ENCODE results near the gene CACNA2D3.

The CACNA2D3 gene

DNA sequence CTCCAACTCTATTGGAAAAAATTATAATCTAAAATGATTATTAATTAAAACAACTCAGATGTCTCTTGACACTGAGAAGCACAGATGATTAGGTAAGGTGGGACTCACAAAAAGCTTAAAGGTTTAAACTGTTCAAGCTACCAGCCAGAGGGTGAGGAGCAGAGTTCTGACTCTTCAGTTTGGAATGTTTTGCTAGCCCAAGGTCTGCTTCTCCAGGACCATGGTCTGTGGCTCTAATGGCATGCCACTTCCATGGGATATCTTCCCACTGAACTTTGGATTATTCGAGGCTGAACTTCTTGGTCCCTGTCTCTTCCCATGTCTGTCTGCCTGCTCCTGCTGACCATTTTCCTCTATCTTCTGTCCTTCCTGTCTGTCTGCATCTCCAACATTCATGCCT, 49.2 kb downstream of the CACNA2D3 start:
- DNase-seq (ENCODE audit: low read depth): no peak

DNA sequence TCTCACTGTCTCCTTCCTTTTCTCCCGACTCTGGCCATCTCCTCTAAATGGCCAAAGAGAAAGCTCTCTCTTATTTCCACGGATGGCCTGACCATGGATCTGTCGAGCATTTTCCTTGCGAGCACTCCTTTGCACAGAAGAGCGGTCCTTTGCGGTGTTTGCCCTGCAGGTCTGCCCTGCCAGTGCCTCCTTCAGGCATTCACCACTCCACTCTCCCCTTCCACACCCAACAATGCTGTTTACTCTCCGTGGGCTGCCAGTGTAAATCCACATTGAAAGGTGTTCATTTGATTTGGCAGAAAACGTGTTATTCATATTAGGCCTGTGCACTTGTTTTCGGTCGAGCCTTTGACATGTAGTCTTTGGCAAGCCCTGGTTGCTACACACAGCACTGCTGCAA, 49.6 kb downstream of the CACNA2D3 start:
- DNase-seq (ENCODE audit: low read depth): no peak

DNA sequence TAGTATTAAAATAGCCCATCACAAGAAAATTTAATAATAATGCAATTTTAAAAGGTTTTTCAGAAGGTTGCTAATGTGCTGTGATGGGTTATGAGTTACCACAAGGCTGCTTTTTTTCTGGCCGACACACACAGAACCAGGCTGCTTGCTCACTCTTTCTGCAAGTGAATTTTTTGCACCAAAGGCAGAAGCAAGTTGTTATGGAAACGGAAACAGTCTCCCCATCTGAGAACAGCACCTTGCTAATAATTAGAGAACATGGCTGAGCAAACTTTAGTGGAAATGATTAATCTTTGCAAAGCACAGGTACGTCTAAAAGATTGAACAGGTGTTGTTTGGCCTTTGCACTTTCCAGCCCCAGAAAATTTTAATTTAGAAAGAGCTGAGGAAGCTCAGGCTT, 51.0 kb downstream of the CACNA2D3 start:
- no peak for DNase-seq (ENCODE audit: low read depth)

DNA sequence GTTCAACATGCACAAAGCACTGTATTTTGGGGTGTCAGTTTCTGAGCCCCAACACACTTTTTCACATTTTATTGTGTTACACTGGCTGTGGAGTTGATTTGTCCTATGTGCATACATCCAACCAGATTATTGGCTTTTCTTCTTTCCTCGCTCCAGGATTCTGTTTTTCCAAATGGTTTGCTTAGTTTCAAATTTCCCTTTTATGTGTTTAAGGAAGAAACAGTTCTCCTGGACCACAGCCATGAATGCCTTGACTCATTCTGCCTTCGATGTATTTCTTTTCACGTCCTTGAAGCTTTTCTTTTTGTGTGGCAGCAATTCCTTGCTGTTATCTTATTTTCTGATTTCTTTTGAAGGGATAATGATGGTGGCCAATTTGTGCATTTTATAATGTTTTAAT, 53.8 kb downstream of the CACNA2D3 start:
- no peak for DNase-seq (ENCODE audit: low read depth)

DNA sequence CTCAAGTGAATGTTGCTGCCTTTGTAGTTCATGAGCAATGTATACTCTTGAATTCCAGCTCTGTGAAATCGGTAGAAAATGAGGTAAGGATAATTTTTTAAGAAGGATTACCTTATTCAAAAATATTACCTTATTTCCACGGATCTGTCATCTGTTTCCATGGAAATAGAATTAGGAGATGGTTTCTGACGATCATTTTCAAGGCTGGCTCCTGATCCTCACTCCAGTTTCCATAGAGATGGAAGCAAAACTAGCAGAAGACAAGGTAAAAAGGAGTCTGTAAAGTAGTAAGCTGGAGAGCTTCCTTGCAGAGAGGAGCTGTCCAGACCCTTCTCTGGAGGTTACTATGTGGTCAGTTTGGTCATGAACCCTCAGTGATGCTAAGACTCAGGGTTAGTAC, 55.5 kb downstream of the CACNA2D3 start:
- DNase-seq (ENCODE audit: low read depth): no peak

DNA sequence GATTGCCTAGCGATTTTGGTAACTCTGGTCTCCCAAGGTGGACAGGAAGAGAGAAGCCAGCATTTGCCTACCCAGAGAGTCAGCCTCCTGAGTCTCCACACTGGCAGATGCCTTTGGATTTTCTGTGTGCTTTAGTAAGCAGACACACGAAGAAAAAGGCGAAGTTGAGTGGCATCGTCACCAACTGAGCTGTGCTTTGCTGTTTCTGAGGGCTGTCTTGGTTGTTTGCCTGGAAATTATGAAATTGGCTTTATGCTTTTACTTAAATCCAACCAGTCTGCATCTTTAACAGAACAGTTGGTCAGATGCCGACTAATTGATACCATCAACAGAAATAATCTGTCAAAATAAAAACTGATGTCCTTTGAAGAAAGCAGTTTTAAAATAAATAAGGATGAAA, 56.0 kb downstream of the CACNA2D3 start:
- no peak for DNase-seq (ENCODE audit: low read depth)

DNA sequence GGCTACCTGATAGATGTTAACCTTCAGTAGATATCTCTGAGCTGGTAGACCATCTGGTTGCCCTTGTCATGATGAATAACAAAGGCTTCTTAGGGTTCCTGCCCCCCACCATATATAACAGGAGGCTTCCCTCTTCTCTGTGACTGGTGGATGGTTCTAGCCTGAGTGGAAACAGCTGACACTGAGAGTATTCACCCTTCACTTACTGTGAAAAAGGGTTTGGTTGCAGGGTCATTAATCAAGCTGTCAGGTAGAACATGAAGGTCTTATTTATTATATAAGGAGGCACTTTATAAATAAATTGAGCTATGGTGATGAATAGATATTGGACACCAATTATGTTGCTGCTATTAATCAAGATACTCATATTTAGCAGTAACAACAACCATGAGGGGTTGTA, 58.6 kb downstream of the CACNA2D3 start:
- no peak for DNase-seq (ENCODE audit: low read depth)

DNA sequence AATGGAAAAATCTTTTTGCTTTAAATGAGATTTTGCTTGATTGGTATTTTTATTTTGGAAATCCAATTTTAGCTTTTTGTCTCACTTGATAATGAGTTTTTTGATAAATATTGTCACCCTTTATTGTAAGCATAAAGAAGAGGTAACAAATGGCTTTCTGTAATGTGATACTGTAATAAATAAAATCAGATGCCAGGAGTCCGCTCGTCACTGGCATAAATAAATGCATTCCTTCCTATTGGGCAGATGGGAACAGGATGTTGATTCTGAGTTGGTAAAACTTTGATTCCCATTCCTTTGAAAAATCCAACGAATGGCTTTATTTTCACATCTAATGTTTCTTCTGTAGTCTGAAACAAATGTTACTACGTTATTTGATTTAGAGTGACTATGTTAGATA, 59.9 kb downstream of the CACNA2D3 start:
- no peak for DNase-seq (ENCODE audit: low read depth)

DNA sequence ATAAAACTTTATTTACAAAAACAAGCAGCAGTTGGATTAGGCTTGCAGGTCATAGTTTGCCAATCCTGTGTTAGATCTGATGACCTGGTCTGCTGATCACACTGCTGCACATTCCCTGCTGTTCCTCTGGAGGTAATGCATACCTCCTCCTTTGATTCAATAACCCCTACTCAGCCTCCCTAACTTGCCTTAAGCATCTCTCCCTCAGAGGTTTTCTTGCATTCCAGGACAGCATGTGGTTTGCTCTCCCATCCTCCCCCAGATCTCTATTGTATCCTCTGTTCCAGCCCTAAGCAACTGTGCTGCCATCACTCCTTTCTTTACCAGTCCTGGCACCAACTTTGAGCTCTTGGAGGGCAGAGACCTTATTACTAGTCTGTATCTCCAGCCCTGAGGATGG, 63.4 kb downstream of the CACNA2D3 start:
- no peak for DNase-seq (ENCODE audit: low read depth)

DNA sequence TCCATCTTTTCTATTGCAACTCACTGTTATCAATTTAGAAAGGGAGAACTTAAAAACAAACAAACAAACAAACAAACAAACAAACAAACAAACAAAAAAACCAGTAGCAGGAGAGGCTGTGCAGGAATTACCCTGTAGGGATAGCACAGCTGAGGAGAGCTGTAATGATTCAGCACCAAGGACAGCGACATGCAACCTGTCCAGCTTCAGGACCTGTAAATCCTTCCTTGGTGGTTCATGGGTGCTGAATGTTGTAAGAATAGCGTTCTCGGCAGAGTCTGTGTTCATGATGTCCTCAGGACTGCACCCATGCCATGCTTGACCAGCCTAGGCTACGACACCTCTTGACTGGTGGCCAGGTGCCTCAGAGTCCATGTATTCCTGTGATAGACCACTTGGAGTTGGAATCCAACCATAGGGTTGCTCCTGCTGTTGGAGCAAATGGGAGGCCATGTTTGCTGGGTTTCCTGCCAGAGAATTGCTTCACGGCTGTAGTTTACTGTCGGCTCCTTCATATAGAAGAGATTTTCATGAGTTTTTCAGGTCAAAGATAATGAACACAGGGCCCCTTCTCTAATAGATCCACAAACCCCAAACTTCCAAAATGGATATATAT, 65.9 kb downstream of the CACNA2D3 start:
- peak; percentile 43 for DNase-seq (ENCODE audit: low read depth)

DNA sequence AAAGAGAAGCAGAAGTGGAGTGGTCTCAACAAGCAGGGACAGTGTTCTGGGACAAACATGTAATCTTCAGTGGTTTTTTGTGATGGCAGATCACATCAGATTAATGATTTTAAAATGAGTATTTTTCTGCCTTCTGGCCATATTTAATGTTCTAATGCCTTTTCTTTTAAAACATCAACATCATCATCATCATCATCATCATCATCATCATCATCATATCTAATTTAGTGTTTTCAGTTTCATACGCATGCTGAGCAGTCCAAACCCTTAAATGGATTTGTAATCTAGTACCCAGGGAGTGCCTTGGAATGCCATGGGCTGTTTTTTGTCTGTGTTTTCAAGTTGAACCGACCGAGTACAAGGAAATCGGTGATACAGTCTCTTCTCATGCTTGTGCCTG, 68.9 kb downstream of the CACNA2D3 start:
- DNase-seq (ENCODE audit: low read depth): no peak

DNA sequence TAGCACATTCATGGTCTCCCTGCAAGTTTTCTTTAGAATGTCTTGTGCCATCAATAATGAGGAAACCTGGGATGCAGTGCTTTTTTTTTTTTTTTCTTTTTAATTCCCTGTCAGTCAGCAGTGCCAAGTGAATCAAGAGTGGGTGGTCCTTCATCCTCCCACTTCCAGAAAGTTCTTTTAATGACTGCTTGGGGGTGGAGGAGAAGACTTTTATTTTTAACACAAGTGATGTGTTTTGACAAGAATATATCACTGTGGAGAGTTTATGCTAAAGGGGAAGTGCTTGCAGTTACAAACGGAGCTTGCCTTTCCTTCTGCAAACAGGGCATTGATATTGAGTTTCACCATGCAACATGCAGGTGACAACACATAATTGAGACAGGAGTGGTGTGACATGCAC, 69.7 kb downstream of the CACNA2D3 start:
- DNase-seq (ENCODE audit: low read depth): no peak

DNA sequence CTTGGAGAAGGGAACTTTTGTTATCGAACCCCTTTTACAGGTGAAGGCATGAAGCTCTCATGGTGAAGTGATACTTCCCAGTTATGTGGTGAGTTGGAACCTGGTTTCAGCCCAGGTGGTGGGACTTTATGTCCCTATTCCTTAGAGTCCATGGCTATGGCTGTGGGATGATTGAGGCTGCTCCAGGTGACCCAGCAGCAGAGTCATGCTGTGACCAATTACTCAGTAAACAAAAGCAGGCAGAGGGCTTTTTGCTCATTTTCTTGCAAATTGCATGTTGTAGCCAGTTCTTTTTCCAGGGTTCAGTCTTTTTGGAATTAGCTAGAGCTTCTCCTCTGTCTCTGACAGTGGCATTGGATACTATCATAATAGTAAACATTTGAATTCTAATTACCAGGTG, 70.7 kb downstream of the CACNA2D3 start:
- no peak for DNase-seq (ENCODE audit: low read depth)

DNA sequence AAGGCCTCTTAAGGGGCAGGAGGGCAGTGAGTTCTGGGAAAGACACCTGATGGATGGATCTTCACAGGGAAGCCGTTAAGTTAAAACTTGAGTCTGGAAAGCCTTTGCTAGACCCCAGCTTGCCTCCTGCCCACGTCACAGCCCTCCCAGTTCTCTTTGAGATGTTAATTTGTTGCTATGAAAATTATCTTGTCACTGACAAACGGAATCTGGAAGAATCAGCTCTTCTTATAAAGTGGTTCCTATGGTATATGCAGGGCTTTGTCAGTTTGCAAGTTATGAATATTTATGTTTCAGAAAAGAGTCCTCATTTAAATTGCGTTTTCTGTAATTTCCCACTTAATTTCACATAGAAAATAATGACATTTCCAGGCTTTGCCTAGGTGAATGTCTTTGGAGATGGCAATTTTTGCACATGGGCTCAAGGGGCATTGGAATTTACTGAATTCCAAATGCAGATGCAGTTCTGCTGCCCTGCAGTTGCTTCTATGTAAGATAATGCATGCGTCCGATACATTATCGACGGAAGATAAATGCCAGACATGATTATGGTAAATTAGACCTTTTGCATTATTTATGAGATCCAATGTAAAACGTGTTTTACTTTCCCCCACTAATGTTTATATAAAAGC, 74.1 kb downstream of the CACNA2D3 start:
- DNase-seq (ENCODE audit: low read depth): no peak

DNA sequence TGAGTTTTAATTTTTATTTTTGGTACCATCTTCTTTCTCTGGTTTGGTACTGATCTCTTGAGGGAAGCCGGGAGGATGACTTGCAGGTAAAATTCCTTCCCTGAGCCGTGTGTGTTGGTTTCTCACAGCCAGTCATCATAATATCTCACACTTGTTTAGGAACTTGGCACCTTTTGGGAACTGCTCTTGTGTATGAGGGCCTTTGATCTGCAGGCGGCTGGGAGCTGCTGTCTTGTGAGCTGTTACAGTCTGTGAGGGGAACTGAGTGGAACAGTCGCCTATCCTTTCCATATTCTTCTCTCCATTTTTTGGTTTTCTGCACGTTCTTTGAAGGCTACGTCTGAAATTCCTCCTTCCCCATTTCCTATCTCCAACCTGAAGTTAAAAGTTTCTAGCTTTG, 75.2 kb downstream of the CACNA2D3 start:
- DNase-seq (ENCODE audit: low read depth): no peak

DNA sequence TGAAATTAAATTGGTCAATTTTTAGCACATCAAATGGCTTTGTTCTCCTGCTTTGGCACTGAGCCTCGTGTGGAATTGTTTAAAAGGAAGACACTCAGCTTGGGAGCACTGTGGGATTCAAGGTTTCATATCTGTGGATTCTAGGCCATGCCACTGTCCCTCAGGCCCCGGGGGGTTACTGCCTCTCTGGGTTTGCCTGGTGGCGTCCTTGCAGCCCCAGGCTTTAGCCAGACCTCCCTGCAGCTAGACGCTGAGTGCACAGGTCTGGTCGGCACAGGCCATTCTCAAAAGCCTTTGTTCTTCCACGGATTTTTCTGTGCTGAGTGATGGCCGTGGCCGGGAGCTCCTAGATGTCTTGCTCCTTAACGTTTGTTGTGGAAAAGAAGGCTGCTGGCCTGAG, 76.2 kb downstream of the CACNA2D3 start:
- DNase-seq (ENCODE audit: low read depth): no peak

DNA sequence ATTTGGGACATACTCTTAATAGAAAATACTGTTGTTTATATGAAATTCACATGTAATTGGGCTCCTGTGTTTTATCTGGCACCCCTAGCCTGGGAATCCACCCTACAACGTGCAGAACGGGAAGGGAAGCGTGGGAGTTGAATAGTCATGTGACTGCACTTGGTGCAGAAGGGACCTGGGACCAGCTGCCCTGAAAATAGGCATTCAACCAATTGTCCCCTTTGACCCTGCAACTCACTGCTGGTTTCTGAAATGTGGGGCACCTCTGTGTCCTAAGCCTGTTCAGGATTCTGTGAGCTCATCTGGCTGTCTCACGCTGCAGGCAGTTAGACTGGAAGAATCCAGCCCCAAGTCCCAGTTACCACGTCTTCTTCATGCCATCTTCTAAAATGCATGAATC, 79.7 kb downstream of the CACNA2D3 start:
- DNase-seq (ENCODE audit: low read depth): no peak

DNA sequence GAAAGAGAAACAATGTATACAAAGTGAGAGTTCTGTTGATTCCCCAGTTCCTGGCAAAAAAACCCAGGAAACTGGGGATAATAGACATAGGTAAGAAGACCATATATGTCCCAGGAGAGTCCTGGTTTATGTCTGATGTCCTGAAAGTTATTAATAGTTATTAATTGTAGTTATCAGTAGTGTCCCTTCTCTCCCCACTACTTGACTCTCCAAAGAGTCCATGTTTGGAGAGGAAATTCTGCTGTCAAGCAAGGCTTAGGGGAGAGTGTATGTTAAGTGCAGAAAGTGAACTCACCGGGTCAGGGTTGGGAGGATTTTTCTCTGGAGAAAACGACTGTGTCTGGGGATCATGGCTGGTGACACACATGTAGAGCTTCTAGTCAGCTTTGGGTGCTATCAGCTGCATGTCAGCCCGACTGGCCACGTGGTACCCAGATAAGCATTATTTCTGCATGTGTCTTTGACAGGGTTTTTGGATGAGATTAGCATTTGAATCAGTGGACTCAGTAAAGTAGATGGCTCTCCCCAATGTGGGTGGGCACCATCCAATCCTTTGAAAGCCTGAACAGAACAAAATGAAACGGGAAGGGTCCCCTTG, 80.4 kb downstream of the CACNA2D3 start:
- no peak for DNase-seq (ENCODE audit: low read depth)

DNA sequence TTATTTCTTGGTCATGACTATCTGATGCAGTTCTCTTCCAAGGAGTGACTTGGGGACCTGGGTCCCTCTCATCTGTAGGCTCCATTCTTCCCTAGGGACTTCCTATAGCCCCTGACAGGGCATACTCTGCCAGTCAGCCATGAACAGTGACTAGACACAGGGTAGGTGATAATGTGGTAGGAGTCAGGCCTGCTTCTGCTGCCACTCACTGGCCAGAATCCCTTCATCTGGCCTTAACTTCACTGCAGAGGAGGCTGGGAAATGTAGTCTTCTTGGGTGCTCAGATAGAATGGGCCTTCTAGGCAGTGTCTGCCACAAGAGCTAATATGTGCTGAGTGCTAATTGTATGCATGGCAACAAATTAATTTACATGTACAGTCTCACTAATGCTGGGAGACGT, 84.5 kb downstream of the CACNA2D3 start:
- DNase-seq (ENCODE audit: low read depth): no peak

DNA sequence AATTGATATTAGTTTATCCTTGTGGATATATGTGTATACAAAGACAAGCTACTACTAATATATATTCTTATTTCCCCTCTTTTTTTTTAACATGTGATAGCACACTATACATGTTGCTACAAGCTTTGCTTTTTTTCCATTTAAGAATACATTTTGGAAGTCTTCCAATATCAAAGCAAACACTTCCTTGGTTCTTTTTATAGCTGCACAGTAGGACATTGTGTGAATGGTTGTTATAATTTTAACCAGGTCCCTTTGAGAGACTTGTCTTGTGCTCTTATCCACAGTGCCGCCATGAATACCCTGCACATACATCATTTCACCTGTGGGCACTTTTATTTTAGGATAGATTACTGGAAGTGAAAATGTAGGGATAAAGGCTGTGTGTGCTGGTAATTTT, 88.7 kb downstream of the CACNA2D3 start:
- no peak for DNase-seq (ENCODE audit: low read depth)

DNA sequence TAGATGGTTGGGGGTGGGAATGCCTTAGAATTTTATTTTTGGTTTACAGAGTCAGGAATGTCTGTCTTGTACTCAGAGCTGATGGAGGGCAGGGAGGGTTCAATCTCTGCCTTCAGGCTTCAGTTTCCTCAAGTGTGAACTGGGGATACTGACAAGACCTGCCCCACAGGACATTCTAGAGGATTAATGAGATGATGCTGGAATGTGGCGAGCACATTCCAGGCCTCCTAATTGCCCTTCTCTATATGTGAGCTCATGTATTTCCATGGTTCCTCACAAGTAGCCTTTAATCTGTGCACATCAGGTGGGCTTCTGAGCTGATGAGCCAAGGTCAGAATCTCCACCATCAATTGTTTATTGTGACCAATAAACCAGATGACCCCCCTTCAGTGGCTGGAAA, 90.4 kb downstream of the CACNA2D3 start:
- DNase-seq (ENCODE audit: low read depth): no peak

DNA sequence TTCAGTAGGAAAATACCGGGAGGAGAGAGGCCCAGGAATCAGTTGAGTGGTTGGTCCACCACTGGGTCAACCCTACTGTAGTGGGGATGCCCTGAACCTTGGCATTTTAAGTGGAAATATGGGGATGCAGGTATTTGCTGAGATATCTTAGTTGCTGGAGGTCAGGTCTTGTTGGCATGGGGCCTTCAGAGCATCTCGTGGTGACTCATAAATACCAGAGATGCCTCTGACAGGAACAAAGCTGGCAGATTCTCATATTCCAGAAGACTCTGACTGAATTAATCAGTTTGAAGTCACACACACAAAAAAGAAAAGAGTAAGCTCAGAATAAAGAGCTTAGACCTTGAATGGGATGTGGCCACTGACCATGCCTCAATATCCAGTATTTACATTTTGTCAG, 91.6 kb downstream of the CACNA2D3 start:
- DNase-seq (ENCODE audit: low read depth): peak; percentile 3

DNA sequence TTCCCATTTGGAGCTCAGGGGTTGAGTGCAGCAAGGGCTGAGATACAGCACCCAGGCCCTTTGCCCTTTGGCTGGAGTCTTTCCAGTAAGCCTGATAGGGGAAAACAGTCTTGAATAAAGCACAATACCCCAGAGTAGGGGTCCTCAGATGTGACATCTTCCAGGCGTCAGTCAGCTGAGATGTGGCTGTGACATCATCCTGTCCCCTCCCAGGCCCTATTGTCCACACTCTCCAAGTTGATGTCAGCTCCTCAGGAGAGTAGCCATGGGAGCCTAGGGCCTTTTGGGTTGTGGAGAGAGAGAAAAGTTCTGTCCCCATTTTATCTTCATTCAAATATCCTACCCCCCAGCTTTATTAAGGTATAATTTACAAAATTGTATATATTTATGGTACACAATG, 92.5 kb downstream of the CACNA2D3 start:
- no peak for DNase-seq (ENCODE audit: low read depth)

DNA sequence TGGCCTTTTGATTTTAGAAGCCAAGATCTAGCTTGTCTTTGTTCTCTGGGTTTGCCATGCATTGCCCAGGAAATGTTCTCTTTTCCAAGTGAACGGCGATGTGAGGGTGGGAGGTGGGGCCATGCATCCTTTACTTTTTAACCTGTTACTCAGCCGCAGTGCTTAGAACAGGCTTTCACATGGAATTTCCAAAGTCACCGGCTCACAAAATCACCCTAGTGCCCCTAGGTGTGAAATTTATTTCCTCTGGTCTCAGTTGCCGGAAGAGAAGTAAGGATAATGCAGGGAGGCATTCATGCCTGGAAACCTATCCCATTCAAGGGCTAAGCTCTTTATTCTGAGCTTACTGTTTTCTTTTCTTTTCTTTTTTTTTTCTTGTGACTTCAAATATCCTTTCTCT, 93.2 kb downstream of the CACNA2D3 start:
- DNase-seq (ENCODE audit: low read depth): no peak

Measured in iris pigment epithelial cell (primary cell).